ENCODE results near the gene NOTCH2.
A peak's percentile ranks its signal among the peaks of the same experiment; 100 is the strongest.

The NOTCH2 gene

GRCh38 chr1:119888476-119888875 is 181.0 kb downstream of the NOTCH2 start:
- POLR2A ChIA-PET: no interaction called here
- no peak for TF ChIP-seq CTCF (IDR thresholded peaks at IDR 0.05; ENCODE audit: control extremely low read depth, extremely low read depth, low read depth, missing control alignments)
- DNase-seq (ENCODE audit: extremely low spot score): no peak
- CTCF ChIA-PET: no interaction called here

DNA sequence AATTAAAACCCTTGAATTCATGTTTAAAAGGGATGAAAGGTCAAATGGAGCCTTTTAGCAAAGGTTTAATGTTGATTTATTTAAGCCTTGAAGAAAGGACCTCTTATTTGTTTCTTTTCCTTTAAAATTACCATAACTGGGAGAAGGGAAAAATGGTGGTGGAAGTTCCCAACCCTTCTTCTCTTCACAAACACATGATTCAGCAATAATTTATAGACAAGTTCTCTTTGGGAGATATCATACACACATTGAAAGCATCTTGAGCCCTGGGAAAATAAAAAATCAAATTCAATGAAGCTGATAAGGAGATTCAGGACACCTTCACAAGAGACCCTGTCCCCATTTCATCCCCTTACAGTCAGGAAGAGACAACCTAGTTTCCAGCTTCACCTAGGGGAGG is 182.0 kb downstream of the NOTCH2 start:
- CTCF ChIA-PET: interaction anchor here (0.8 to 3.1 kb wide), 4 partner anchors 13 to 80 kb away, joined by 3 to 13 read pairs (median 4); no protein-coding TSS in a partner anchor
- no peak for DNase-seq (ENCODE audit: extremely low spot score)
- POLR2A ChIA-PET: no interaction called here
- TF ChIP-seq CTCF (IDR thresholded peaks at IDR 0.05; ENCODE audit: control extremely low read depth, extremely low read depth, low read depth, missing control alignments): no peak

GRCh38 chr1:119885903-119886783 is 183.3 kb downstream of the NOTCH2 start:
- peak; percentile 78 for TF ChIP-seq CTCF (IDR thresholded peaks at IDR 0.05; ENCODE audit: control extremely low read depth, extremely low read depth, low read depth, missing control alignments)
- ChIA-PET CTCF (interaction anchor here (0.6 to 3.1 kb wide), 11 partner anchors 9 to 82 kb away, joined by 3 to 13 read pairs (median 4); no protein-coding TSS in a partner anchor), POLR2A (no interaction called here)
- peak; percentile 48 for DNase-seq (ENCODE audit: extremely low spot score)

GRCh38 chr1:119884711-119885110 is 184.8 kb downstream of the NOTCH2 start:
- CTCF ChIA-PET: interaction anchor here (1.3 to 3.1 kb wide), 2 partner anchors 11 to 15 kb away, joined by 3 to 13 read pairs; no protein-coding TSS in a partner anchor
- DNase-seq (ENCODE audit: extremely low spot score): no peak
- TF ChIP-seq CTCF (IDR thresholded peaks at IDR 0.05; ENCODE audit: control extremely low read depth, extremely low read depth, low read depth, missing control alignments): no peak
- POLR2A ChIA-PET: no interaction called here

- no peak for TF ChIP-seq CTCF (IDR thresholded peaks at IDR 0.05; ENCODE audit: control extremely low read depth, extremely low read depth, low read depth, missing control alignments)
- CTCF ChIA-PET: interaction anchor here (1.1 to 1.4 kb wide), 4 partner anchors 10 to 45 kb away, joined by 3 to 5 read pairs (median 4); no protein-coding TSS in a partner anchor
- POLR2A ChIA-PET: no interaction called here
- no peak for DNase-seq (ENCODE audit: extremely low spot score)
Measured at GRCh38 chr1:119883826-119884225, 185.6 kb downstream of the NOTCH2 start.

DNA sequence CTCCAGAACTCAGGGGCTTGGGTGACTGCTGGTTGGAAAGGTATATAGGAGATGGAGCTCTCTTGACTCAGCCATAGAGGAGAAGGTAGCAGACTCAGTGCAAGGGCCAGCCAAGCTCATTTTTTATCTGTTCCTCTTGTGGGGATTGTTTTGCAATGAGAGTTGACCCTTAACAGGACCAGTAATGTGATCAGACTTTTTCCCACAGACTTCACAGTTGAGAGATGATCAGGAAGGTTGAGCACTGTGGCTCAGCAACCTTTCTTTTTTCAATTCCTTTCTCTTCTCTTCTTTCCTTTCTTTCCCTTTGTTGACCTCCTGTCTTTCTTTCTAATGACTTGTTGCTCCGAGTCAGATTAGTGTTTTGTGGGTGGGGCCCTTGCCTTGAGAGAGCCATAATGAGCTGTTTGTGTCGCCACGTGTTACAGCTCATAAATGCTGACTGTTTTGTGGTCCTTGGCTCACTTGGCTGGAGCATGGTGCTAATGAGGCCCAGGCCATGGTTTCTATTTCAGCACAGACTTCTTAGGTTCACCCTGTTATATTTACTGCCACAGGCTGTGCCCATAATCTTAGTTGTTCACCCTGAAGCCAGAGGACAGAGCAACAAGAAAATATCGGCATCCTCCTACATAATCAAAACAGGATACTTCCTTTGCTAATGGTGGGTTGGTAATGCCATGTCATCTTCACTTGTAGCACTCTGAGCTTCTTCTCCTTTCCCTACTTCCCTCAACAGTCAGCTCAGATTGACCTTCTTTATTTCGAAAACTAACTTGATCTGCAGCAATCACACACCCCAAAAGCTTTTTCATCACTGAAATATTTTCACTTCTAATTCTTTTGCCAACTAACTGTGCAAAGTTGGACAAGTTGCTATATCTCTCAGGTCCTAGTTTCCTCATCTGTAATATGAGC is 187.1 kb downstream of the NOTCH2 start:
- ChIA-PET POLR2A (no interaction called here), CTCF (interaction anchor here (0.6 to 1.6 kb wide), 3 partner anchors 12 to 66 kb away, joined by 3 to 4 read pairs (median 4); no protein-coding TSS in a partner anchor)
- DNase-seq (ENCODE audit: extremely low spot score): no peak
- TF ChIP-seq CTCF (IDR thresholded peaks at IDR 0.05; ENCODE audit: control extremely low read depth, extremely low read depth, low read depth, missing control alignments): no peak
